GM18517 (cell line): Measurements from ENCODE around the gene CD300LD.

Experiments
- ATAC-seq: cut with Tn5 transposase; IDR thresholded peaks from one replicate; pipeline ENCODE4 v1.9.1; 2021; ENCODE audit warnings: mild to moderate bottlenecking, moderate library complexity; ENCODE audit not compliant: unreplicated experiment

The CD300LD gene

GRCh38 chr17:74545843-74546230 lies 46.2 kb downstream of the CD300LD start, which contains the start of gene CD300C:
TSS of gene CD300C (minus strand) at chr17:74546115. CDS start at chr17:74545782, 333 bp downstream.
- no peak for ATAC-seq

GRCh38 chr17:74544991-74545842 lies 46.9 kb downstream of the CD300LD start:
- ATAC-seq: no peak

GRCh38 chr17:74543891-74544760 lies 48.0 kb downstream of the CD300LD start:
- ATAC-seq: no peak

GRCh38 chr17:74543406-74543805 lies 48.7 kb downstream of the CD300LD start:
- ATAC-seq: no peak

- no peak for ATAC-seq
These were observed 49.2 kb downstream of the CD300LD start for GRCh38 chr17:74542727-74543383.

- ATAC-seq: no peak
These were observed 49.9 kb downstream of the CD300LD start for GRCh38 chr17:74542166-74542565.

- no peak for ATAC-seq
These were observed 50.6 kb downstream of the CD300LD start for GRCh38 chr17:74541176-74542111.

- no peak for ATAC-seq
These were observed 52.7 kb downstream of the CD300LD start for GRCh38 chr17:74539281-74539820.

GRCh38 chr17:74536890-74537289 lies 55.2 kb downstream of the CD300LD start:
- no peak for ATAC-seq

- ATAC-seq: no peak
These were observed 60.0 kb downstream of the CD300LD start for GRCh38 chr17:74532115-74532514.

GRCh38 chr17:74531231-74531761 lies 60.8 kb downstream of the CD300LD start, which contains the start of gene CD300LB:
TSS of gene CD300LB (minus strand) at chr17:74531475. CDS start at chr17:74531350, 125 bp downstream.
- no peak for ATAC-seq

- ATAC-seq: no peak
These were observed 61.3 kb downstream of the CD300LD start for GRCh38 chr17:74530831-74531150.
